HG03095 (cell line): ENCODE measurements around the gene LAP3.

Experiments used
- ATAC-seq: cut with Tn5 transposase; IDR thresholded peaks from one replicate; pipeline ENCODE4 v1.9.1; 2021; ENCODE audit warnings: moderate library complexity; ENCODE audit not compliant: unreplicated experiment

The LAP3 gene

DNA sequence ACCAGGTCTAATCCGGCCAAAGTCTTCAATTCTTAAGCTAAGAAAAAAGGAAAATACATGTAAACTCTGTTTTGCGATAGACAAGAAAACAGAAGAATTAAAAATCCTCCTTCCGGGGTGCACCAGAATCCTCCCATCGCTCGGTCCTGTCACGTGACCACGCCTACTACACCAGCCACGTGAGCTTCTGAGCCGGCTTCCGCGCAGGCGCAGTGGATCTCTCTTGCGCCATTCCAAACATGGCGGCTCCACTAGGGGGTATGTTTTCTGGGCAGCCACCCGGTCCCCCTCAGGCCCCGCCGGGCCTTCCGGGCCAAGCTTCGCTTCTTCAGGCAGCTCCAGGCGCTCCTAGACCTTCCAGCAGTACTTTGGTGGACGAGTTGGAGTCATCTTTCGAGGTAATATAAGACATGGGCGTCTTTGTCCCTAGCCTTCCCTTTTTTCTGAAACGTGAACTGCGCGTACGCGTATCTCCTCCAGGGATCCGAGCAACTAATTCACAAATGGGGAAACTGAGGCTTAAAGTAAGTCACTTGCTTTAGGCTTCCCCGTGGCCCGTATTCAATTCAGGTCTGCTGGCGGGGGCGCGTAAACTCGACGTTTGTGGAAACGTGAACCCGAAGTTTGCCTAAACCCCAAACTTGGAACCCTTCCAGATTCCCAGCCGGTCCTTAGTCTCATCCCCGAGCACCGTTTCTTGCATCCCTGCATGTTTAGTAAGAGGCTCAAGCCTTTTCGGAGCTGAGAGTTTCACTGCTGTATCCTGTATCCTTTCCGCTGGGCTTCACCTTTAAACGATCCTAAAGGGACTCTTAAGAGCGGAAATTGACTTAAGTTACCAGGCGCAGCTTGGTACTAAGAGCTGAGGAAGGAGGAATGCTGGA lies 37.7 kb downstream of the LAP3 start, which contains the start of gene MED28:
TSS of gene MED28 (plus strand) at position 226 of the 884 bp plus-strand sequence. CDS start at position 240, 14 bp downstream.
- peak; percentile 92 for ATAC-seq

DNA sequence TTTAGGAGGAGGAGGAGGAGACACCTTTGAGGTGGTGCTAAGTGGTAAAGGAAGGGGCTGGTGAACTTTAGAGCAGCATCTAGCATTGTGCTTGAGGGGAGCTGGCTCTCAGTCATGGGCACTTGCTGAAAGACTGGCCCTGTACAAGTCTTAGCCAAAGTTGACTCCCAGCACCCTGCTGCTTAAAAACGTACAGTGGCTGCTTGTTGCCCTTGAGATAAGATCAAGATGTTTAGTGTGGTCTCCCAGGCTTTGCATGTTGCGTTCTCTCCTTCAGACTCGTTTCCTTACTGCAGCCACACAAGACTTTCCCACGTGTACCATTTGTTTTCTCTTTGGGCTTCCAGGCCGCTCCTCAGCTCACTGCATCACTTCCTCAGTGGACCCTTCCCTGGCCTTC lies 39.3 kb downstream of the LAP3 start:
- ATAC-seq, result no peak

DNA sequence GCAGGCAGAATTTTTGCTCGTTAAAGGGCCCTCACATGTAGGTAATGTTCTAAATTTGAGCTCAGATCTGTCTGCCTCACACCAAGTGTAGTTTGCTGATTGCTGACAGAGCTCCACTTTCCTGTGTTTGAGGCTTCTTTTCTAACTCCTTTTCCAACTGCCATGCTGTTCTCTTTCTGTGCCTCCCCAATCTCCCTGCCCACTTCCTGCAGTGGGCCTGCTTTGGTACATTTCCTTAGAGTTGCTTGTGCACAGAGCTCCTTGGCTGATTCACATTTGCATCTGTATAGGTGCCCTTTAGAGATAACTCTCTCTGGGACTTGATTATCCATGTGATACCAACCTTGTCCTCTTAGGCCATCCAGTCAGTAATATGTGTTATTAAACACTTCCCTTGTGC lies 41.9 kb downstream of the LAP3 start:
- no peak for ATAC-seq

GRCh38 chr4:17619416-17620105 lies 42.6 kb downstream of the LAP3 start:
- no peak for ATAC-seq

- ATAC-seq, result no peak
Observed at GRCh38 chr4:17623451-17624001, 46.5 kb downstream of the LAP3 start.

DNA sequence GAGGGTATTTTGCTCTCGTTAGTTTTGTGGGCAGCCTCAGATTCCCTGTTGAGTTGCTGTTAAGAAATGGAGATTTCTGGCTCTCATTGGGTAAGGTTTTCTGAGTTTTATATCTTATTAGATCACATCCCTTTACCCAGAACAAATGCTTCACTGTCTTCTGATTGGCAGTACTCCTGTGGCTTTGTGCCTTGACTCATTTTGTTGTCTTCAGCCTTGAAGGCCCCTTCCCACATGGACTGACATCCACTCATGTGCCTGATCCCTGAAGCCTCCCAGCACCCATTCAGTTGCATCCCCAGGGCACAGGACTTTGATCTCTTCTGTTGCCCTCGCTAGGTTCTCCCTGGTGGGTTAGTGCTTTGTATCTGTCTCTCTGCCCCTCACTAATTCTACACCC lies 47.8 kb downstream of the LAP3 start:
- no peak for ATAC-seq

DNA sequence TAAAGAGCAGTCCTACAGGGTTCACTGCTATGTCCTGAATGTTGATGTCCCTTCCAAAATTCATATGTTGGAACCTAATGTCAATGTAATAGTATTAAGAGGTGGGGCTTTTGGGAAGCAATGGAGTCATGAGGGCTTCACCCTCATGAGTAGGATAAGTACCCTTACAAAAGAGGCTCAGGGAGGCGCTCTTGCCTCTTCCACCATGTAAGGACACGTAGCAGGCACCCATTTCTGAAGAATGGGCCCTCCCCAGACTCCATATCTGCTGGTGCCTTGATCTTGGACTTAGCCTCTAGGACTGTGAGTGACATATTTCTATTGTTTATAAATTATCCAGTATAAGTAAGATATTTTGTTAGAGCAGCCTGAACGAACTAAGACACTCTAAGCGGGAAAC lies 53.2 kb downstream of the LAP3 start:
- no peak for ATAC-seq

DNA sequence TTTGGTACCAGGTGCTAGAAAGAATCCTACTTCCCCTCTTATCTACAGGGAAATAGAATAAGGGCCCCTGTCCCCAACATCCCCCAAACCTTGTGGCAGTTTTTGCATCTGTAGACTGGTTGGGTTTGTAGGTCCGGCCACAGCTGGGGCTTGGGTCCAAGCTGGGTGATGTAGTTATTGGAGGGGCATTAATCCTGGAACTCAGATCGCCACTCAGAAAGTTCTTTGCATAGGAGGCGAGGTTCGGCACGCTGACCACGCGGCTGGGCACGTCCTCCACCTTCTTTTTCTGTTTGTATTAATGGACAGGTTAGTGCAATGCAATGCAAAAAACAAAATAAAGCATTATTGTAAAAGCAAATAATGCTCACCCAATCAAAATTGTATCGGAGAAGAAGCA lies 56.6 kb downstream of the LAP3 start:
- ATAC-seq, result no peak

DNA sequence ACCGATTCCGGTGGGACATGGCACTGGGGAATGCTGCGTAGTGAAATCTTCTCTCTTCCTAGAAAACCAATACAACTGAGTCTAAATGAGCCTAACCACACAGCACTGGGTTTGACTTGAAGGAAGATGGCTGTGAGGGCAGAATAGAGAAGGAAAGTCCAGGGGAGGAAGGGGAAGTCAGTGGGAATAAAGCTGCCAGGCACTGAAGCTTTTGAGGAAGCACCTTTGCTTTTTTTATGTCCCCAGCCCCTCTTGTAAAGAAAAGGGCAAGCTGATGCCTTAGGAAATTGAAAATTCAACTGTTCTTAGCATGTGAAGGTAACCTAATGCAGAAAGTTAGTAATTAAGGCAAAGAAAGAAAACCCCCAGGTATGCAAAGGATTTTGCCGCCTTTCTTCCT lies 58.1 kb downstream of the LAP3 start:
- no peak for ATAC-seq

DNA sequence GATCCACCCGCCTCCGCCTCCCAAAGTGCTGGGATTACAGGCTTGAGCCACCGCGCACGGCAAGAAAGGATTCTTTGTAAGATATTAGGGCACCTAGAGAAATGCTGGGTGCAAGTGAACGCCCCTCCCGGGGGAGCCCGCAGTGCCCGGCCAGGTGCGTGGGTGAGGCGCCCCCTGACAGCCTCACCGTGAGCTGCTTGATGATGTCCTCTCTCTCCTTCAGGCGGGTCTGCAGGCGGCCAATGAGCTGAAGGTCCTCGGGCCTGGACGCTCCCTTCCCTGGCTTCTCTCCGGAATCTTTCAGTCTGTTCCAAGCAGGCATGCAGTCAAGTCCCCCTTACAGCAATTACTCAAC lies 59.3 kb downstream of the LAP3 start:
- peak; percentile 11 for ATAC-seq

DNA sequence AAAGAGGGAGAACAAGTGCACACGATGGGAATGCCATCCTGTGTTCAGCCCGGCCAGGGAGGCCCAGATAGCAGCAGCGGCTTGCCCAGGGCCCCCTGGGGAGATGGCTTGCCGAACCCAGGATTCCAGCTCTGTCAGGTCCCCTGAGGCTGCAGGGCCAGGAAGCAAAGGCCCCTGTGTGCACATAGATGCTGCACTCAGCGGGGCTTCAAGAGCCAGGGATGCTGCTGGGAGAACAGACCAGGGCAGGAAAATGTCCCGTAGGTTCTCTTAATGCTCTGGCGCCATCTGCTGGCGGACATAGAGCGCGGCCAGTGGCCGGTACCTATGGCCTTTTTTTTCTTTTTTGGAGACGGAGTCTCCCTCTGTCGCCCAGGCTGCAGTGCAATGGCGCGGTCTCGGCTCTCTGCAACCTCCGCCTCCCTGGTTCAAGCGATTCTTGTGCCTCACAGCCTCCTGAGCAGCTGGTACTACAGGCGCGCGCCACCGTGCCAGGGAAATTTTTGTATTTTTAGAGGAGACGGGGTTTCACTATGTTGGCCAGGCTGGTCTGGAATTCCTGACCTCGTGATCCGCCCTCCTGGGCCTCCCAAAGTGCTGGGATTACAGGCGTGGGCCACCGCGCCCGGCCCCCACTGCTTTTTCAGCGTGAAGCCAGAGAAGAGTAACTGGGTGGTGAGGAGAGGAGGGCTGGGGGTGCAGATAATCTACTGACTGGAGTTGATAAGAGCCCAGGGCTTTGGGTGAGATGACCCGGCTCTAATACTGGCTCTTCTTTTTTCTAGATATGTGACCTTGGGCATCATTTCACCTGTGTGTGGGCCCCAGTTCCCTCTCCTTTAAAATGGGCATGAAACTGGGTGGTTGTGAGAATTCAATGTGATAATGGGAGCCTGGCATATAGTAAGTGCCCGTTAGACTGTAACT lies 60.0 kb downstream of the LAP3 start:
- ATAC-seq, result peak; percentile 93

GRCh38 chr4:17639136-17639535 lies 62.1 kb downstream of the LAP3 start:
- ATAC-seq, result no peak

- no peak for ATAC-seq
Observed at GRCh38 chr4:17642398-17642783, 65.4 kb downstream of the LAP3 start.

DNA sequence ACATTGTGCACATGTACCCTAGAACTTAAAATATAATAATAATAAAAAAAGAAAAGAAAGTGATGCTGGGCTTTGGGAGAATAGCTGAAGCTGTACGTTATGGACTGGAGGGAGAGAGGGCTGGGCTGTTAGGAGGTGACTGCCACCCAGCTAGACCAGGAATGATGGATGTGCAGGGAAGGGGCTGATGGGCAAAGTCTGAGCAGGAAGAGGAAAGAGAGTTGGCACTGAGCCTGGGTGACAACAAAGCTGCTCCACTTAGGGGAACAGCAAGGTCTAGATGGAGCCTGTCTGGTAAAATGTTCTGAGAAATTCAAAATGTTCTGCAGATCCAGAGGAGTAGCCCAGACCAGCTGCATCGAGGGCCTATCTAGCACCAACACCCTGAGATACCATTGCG lies 69.7 kb downstream of the LAP3 start:
- no peak for ATAC-seq

- no peak for ATAC-seq
Observed at GRCh38 chr4:17647176-17647806, 70.3 kb downstream of the LAP3 start.

- ATAC-seq, result no peak
Observed at GRCh38 chr4:17647927-17648326, 70.9 kb downstream of the LAP3 start.

DNA sequence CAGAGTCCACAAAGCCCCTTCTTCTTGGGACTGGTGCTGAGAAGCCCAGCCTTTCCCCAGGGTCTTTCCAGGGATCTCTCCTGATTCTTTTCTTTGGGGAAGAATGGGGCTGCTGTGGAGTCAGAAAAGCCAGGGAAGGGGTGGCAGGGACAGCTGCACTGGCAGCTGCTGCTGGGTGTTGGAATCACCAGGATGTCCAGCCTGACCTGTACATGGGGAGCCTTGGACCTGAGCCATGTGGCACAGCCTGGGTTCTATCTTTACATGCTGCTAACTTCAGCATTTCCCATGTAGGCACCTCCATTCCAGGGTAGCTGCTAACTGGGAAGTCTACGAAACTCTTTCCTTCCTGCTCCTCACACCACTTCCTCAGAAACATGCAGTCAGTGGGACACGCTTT lies 73.4 kb downstream of the LAP3 start:
- no peak for ATAC-seq

DNA sequence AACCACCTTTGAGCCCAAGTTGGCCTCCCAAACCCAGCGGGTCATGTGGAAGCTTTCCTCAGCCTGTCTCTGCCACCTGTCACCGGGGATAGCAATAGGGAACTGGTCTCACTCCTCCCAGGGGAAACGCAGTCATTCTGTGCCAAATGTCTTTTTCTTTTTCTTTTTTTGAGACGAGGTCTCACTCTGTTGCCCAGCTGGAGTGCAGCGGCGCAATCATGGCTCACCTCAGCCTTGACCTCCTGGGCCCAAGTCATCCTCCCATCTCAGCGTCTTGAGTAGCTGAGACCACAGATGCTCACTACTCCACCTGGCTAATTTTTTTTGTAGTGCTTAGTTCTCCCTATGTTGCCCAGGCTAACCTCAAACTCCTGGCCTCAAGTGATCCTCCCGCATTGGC lies 77.7 kb downstream of the LAP3 start:
- no peak for ATAC-seq

DNA sequence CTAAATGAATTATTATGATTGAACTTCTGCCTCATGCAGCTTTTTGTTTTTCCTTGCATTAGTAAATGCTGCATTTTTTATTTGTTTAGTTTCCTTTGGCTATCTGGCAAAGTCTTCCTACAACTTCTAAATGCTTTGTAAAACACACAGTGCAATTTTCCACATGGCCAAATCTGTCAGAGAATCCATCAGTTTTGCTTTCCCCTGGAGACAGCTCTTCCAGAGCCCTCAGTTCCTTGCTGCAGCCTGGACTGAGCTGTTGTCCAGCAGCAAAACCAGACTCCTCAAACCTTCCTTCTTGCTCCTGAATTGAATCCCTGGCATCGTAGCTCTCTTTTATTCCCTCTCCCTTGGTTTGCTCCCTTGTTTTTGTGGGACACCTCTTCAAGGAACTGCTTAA lies 80.1 kb downstream of the LAP3 start:
- no peak for ATAC-seq
